ENCODE data around the gene MMP21.

The MMP21 gene, protein sequence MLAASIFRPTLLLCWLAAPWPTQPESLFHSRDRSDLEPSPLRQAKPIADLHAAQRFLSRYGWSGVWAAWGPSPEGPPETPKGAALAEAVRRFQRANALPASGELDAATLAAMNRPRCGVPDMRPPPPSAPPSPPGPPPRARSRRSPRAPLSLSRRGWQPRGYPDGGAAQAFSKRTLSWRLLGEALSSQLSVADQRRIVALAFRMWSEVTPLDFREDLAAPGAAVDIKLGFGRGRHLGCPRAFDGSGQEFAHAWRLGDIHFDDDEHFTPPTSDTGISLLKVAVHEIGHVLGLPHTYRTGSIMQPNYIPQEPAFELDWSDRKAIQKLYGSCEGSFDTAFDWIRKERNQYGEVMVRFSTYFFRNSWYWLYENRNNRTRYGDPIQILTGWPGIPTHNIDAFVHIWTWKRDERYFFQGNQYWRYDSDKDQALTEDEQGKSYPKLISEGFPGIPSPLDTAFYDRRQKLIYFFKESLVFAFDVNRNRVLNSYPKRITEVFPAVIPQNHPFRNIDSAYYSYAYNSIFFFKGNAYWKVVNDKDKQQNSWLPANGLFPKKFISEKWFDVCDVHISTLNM

DNA sequence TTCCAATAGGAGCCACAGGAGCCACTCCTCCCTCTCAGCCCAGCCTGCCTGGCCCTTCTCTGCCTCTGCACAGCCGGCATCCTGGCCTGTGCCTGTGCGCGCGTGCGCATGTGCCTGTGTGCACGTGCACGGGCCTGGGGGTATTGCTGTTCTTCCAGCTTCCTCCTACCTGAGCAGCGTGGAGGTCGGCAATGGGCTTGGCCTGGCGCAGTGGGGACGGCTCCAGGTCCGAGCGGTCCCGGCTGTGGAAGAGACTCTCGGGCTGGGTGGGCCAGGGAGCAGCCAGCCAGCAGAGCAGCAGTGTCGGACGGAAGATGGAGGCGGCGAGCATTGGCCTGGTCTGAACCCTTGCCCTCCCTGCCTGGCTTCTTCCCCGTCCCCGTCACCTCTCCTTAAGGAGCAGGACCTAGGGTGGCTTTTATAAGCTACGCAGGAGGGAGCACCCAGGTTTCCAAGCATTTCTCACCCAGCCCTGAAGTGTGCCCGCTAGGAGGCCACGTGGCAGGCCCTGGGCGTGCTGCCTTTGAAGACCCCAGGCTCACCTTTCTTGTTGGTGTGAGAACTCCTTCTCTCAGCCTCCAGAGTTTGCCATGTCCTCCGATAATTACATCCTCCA lies at the start of gene MMP21:
Gene MMP21, minus strand, starts transcription at position 331 of the 616 bp plus-strand sequence. Its CDS starts 0 bp downstream, at position 331.
- DNase-seq (ENCODE audit: low read depth): no peak

DNA sequence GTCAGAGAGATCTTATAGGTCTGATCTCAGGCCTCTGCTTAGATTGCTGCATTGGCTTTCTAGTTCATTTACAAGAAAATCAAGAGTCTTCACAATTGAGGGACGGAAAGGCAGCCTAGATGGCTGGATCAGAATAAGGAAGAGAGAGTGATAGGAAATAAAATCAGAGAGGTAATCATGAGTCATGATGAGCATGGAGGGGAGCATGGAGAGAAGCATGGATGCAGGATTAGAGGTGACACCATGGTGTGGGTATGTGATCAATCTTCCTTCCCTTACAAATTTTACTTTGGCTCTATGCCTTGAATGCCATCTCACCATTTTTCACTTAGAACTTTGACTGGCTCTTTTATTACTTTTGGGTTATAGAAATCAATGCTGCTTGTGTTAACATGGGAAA lies 49.1 kb upstream of the MMP21 start:
- no peak for DNase-seq (ENCODE audit: low read depth)

DNA sequence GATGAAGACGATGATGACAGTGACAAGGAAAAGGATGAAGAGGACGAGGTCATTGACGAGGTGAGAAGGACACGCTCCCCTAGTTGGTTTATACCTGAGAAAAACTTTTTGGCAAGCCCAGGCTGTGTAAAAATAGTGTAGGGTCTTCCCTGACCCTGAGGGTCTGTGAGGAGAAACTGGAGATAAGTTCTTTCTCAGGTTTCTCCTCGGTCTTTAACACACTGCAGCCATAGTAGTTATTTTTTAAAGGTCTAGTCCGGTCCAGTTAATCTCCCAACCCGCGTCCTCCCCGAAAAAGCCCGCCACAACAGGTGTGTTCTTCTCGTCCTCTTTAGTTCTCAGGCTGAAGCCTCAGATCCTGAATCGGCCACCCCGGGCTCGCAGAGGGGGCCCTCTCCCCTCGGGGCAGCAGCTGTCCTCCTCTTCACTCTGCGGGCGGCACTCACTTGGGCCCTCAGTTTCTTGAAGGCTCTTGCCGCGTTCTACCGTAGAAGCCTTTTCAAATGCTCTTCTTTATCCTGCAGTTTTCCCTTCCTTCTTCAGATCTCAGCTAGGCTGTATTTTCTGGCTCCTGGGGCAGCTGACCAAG lies 48.1 kb upstream of the MMP21 start:
- no peak for DNase-seq (ENCODE audit: low read depth)

DNA sequence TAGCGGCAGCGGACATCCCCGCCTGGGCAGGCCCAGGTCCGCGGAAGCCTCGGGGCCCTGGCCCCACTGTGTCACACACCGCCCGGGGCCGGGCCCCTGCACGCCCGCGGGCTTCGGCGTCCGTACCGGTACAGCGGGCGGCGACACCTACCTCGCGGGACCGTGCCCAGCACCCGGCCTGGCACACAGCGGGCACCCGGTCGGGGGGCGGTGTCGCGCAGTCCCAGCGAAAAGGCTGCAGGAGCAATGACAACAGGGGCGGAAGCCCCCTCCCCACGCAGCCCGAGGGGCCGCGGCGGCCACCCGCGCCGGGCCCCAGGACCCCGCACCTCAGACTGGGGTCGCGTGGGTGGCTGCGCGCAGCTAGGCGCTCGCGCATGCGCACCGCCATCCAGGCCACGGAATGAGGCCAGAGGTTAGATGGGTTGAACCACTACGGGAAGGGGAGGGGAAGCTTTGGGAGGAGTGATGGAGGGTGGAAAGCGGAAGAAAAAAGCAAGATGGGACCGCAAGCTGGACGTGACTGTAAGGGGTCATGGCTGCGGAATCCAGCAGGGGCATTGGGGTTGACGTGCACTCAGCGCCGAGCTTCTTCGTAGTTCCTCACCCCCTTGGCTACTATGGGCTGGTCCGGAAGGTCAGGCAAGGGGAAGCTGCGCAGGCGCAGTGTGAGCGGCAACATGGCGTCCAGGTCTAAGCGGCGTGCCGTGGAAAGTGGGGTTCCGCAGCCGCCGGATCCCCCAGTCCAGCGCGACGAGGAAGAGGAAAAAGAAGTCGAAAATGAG lies 47.4 kb upstream of the MMP21 start, which contains the start of the genes BCCIP and UROS:
Gene BCCIP, plus strand, starts transcription at position 669 of the 785 bp plus-strand sequence. Its CDS starts 12 bp downstream, at position 681.
Gene UROS, minus strand, starts transcription at position 381 of the 785 bp plus-strand sequence. CDS start 6,759 bp downstream, outside the sequence.
- DNase-seq (ENCODE audit: low read depth): peak; percentile 75

DNA sequence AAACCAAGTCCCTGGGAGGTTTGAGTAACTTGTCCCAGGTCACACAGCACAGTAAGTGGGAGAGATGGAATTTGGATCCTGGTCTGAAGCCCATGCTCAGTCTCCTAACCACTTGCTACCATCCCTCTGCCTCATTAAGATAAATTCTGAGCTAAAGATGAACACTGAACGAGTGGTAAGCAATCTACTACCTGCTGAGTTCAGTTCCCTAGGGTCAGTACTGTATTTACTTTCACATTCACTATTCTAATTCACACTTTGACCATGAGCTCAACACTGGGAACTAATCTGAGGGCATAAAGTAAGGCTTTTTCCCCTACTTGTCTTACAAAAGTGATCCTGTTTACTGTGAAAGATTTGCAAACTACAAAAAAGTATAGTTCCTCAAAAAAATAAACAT lies 45.1 kb upstream of the MMP21 start:
- no peak for DNase-seq (ENCODE audit: low read depth)

DNA sequence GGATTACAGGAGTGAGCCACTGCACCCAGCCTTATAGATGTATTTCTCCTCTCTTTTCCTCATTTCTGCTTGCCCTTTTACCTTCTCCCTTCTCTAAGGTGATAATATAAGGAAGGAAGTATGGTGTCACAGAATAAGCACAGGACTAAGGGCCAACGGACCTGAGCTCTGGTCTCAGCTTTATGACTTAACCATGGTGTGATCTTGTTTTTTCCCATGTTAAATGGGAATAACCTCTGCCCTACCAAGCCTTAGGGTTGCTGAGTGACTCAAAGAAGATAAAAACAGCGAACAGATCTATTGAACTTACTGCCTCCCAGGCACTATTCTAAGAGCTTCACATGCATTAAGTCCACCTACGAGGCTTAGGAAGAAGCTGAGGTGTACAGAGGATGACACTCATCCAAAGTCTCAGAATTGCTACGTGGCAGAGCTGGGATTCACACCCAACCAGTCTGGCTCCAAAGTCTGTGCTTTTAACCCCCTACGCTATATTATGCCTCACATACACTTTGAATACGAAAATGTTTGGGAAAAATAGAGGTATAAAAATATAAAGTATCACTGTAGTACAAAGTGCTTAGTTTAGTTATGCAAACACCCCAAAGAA lies 41.8 kb upstream of the MMP21 start:
- no peak for DNase-seq (ENCODE audit: low read depth)

DNA sequence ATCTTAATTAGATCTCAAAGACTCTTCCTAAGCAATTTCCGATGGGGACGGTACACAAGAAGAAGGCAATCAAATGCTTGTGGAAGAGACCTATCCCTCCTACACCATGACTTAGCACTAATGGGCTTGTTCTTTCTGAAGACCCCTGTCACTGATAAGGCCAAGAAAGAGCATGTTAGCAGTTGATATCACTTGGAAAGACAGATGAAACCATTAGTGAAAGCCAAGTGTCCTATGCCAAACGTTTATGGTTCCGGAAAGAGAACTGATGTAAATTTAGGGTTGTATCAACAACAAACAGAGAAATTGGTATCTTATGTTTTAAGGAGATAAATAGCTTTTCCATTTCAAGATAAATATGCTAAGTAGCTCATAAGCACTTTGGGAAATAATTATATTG lies 40.9 kb upstream of the MMP21 start:
- DNase-seq (ENCODE audit: low read depth): peak; percentile 82

DNA sequence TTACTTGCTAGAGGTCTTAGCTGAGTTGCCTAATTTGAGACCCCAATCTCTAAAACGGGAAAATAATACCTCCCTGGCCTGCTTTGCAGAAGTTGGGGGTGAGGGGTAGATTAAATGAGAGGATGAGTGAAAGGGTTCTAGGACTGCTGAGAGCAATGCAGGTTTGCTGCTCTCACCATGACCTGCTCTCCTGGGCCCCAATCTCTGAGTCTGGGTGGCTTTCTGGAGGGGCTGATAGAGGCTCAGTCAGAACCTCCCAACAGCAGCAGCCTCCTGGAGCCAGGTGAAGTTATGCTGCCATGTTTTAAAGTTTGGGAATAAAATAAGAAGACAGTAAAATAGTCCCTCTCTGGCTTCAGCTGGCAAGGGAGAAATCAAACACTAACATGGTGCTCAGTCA lies 40.1 kb upstream of the MMP21 start:
- no peak for DNase-seq (ENCODE audit: low read depth)

DNA sequence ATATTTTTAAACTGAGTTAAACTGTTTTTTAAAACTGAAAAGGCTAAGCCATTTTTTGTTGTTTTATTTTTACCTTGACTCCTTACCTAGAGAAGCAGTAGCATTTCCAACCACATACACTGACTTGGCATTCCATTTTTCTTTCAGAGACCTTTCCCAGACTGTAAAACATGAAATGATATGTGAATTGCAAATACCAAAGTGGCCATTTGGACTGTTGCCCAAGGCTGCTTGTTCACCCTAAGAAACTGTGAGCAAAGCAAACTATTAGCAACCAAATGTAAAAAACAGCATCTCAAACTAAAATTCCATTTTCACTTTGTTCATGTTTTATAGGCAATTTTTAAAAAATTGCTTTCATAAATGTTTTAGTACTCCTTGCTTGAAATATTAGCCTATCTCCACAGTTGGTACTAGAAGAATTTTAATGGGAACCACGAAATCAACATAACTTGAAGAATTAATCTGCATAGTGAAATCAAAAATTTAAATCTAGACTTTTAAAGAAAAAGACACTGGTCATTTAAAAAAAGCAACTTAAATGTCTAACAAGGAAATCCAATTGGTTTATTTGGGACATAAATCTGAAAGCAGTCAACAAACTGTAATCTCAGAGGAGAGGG lies 36.6 kb upstream of the MMP21 start:
- DNase-seq (ENCODE audit: low read depth): no peak

DNA sequence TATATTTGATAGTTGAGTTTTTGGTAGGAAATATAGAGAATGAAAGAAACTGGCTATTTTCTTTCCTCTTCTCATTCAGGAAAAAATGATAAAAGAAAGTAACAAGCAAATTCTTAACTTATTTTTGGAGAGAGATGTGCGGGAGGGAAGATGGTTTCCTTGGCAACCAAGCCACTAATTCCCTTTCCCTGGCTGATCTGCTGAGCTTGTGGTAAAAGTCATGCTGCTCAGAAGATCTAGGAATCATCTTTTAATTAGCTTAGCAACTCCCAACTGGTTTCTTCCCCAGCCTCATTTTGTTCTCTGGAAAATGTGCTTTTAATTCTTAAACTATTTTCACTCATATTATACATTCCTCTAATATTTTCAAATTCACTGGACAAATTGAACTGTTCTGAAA lies 35.6 kb upstream of the MMP21 start:
- no peak for DNase-seq (ENCODE audit: low read depth)

DNA sequence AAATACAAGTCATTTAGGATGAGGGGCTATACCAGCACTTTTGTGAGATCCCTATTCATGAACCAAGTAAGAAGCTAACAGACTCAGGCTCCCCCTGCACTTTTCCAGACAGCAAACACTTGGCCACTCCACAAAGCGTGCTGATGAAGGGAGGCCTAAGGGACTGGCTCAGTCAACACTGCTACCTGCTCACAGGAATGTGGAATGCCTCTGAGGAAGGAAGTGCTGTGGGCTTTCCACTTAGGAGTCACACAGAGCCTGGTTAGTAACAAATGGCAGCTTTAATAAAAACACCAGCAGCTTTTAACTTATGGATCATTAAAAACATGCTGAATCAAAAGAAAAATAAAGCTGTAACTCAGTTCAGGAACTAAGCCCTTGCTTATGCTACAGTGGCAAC lies 32.4 kb upstream of the MMP21 start:
- no peak for DNase-seq (ENCODE audit: low read depth)

DNA sequence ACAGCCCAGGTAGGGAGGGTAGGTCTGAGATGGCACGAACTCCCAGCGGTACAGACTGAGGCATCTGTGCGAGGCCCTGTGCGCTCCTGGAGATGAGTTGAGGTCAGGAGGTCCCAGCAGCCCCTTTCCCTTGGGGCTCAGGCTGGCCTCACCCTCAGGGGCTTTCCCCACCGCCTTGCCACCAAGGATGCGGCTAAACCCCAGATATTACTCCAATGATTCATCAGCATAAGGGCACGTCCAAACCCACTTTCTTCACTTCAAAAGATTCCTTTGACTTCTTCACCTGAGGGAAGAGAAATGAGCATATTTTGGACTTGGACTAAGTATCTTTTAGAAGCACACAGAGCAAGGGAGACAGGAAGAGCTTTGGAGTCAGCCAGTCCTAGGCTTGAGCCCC lies 27.1 kb upstream of the MMP21 start:
- DNase-seq (ENCODE audit: low read depth): no peak

DNA sequence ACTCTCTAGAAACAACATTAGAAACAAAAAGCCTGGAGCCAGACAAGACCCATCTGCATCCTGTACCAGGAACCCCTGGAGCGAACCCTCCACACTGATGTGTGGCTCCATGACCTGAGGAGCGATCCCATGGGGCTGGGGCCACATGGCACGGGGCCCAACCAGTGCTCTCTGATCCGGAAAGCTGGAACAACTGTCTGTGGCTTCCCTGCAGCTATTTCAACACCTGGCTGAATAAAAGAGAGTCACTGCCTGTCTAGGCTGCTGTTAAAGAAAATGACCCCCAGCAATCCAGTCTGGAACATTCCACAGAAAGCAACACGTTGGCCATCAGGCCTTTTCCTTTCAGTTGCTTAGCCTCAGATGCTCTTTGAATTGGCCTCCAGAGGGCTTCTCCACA lies 26.5 kb upstream of the MMP21 start:
- DNase-seq (ENCODE audit: low read depth): no peak

DNA sequence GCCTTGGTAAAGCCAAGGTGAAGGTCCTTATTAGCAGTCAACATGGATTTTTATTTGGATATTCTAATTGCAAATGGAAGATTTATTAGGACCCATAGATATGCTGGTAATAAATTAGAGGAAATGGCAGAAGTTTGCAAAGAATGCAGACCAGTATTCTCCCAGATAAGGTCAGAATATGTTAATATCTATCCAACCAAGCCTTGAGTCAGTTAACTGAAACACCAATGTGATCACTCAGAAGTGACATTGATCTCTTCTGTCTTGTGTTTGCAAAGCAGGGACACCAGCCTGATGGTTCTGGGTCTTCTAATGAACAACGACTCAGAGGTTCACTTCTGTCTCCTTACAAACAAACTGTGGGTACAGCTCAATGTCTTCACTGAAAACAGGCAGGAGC lies 26.0 kb upstream of the MMP21 start:
- no peak for DNase-seq (ENCODE audit: low read depth)

DNA sequence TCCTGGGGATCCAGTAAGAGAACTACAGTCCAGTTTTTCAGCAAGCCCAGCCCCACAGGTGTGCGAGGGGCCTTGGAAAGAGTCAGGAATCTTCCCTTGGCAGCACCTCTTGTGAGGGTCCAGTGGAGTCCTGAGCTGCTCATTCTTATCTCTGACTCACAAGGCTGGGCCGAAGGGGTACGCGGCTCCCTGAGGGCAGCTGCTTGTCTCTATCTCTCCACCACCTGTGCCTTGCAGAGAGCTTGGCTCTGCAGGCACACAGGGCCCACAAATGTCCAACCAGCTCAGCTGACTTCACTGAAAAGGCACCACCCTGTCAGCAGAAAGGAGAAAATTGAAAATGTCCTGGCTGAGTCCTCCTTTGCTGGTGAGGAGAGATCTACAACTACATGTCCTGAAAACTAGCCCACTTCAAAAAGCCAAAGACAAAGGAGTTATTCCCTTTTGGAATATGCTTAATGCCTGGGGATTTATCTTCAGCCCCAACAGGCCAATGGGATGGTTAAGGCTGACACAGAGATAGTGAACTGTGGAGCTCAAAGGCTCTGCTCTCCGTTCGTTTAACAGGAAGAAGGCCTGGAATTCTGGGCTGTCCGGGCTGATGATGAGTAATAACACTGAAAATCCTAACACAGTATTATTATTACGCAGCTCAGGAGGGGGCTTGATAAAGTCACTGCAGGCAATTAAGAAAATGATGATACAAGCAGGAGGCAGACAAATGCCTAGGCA lies 24.0 kb upstream of the MMP21 start:
- DNase-seq (ENCODE audit: low read depth): no peak

DNA sequence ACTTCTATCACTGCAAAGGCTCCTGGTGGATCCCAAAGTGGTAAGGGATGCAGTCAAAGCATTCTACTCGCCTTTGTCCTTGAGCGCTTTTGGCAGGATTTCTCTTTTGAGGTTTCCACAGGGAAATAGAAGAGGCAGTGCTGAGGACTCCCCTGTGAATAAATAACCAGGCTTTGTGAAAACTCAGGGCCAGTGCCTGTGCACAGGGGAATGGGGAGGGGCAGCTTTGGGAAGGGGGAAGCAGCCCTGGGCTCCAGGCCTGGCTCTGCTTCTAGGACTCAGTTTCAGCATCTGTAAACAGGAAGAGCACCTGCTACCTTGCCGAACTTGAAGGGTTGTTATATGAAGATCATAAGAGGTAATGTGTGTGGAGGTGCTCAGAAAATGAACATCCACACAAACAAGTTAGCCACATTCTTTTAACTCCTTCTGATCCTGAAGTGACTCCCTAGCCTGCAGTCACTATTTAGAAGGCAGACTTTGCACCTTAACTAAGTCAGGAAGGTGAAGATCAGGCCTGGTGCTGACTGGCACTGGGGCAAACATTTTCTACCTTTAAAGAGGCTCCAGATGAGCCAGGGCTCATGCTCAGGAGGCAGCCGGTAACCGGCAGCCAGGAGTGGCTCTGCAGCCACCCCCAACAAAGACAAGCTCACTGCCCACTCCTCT lies 22.5 kb upstream of the MMP21 start:
- no peak for DNase-seq (ENCODE audit: low read depth)

DNA sequence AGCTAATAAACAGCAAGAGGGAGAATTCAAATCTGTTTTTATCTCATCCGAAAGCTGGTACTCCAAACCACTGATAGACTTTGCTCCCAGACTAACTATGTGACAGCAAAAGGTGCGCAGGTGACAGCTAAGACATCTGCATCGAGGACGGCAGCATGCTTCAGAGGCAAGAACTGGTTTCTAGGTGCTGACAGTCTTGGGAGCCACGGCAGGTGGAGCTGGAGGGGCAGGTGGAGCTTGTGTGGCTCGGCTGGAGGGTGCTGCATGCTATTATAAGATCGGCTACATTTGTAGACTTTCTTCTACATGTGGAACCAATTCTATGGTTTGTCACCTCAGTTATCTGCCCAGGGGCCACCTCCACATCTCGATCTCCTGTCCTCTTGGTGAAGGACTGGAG lies 21.8 kb upstream of the MMP21 start:
- DNase-seq (ENCODE audit: low read depth): no peak

DNA sequence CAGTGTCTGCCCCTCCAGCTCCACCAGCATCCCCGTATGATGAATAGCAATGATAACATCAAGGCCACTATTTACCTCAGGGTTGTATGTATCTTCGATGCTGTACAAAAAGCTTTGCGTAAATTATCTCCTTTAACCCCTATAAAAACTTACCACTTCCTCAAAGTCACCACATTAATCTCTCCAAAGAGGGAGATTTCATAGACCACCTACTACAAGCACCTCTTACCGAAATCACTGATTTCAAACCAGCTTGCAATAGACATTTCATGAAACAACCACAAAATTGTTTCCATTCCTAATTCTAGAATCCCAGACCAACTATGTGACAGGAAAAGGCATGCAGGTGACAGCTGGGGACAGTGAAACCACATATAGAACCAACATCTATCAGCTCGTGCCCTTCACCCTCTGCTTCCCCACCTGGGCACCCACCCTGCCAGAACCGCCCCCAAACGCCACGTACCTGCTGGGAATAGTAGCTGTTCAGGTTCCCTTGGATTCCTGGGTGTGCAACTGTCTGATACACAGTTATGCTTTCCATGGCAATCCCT lies 20.1 kb upstream of the MMP21 start:
- no peak for DNase-seq (ENCODE audit: low read depth)

DNA sequence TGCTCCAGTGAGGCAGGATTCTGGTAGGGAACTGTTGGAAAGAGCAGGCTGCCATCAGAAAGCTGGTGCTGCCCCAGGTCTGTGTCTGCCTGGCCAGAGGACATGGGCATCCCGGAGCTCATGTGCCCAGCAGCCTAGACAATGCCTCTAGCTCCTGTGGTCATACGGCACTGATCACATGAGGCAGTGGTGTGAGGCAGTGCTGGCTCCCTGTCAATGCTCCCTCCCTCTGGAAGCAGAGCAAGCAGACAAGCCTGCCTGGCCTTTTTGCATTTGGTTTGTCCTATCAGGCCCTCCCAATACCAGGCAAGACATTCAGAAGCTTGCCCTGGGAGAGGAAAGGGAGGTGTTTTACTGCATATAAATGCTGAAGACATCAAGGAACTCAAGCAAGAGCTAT lies 19.5 kb upstream of the MMP21 start:
- no peak for DNase-seq (ENCODE audit: low read depth)

Data from CMK (cell line).